Glutamatergic neuron (in vitro differentiated cells): ENCODE results near the gene CPS1. TPM values are rescaled to one million over a fixed set of nuclear protein-coding genes. Genes with fewer than 3 reads are reported as not detected.

Source experiments
- DNase-seq: peaks from one replicate; pipeline ENCODE4 v3.0.0; 2022
- H3K27ac Mint-ChIP-seq: one replicate; pipeline ENCODE4 v1.8.0; 2020; ENCODE audit warnings: mild to moderate bottlenecking, mixed read lengths, inconsistent platforms; ENCODE audit not compliant: unreplicated experiment
- H3K27me3 Mint-ChIP-seq: one replicate; pipeline ENCODE4 v1.8.0; 2020; ENCODE audit warnings: mild to moderate bottlenecking, moderate library complexity, mixed read lengths, inconsistent platforms; ENCODE audit not compliant: unreplicated experiment
- H3K36me3 Mint-ChIP-seq: one replicate; pipeline ENCODE4 v1.8.0; 2020; ENCODE audit warnings: mild to moderate bottlenecking, mixed read lengths, inconsistent platforms; ENCODE audit not compliant: unreplicated experiment
- H3K4me1 Mint-ChIP-seq: one replicate; pipeline ENCODE4 v1.8.0; 2020; ENCODE audit warnings: mild to moderate bottlenecking, low read depth, mixed read lengths, inconsistent platforms; ENCODE audit not compliant: unreplicated experiment
- H3K4me3 Mint-ChIP-seq: one replicate; pipeline ENCODE4 v1.8.0; 2020; ENCODE audit warnings: mild to moderate bottlenecking, mixed read lengths, inconsistent platforms; ENCODE audit not compliant: unreplicated experiment
- H3K9me3 Mint-ChIP-seq: one replicate; pipeline ENCODE4 v1.8.0; 2020; ENCODE audit warnings: mild to moderate bottlenecking, moderate library complexity, mixed read lengths, inconsistent platforms; ENCODE audit not compliant: unreplicated experiment
- total RNA-seq: library from RNA; stranded (reverse); fragmentation: NEBNext Ultra II Directional; extraction: Animal tissue kit (Norgen Biotek cat#: 25700); gene quantifications from one replicate; pipeline ENCODE4 v1.2.1, GENCODE V29; 2021; ENCODE audit not compliant: unreplicated experiment
- TF ChIP-seq, protein P1 (sequence below): fragments of 200-600 bp; sonication (generic); IDR thresholded peaks from one replicate; pipeline ENCODE4 v1.5.0; 2021; ENCODE audit not compliant: partially characterized antibody, unreplicated experiment

CPS1 gene
- total RNA-seq, 1 donor from 2014 or later, result 31.1 TPM

DNA sequence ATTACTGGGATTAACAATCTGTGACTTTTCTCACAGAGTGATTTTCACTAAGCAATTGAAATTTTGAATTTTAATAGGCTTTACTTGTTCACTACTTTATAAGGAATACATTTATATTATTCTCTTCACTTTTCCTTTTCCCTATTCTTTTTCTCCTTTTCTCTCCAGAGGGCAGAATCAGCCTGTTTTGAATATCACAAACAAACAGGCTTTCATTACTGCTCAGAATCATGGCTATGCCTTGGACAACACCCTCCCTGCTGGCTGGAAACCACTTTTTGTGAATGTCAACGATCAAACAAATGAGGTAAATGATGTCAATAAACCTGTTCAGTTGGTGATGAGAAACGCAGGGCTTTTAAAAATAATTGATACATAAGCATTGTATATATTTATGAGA lies 35.3 kb downstream of the CPS1 start:
- H3K27ac Mint-ChIP-seq, result no peak overlapping the region
- H3K9me3 Mint-ChIP-seq, result peaks cover 2% of the 10 kb centered on the region
- H3K4me3 Mint-ChIP-seq, result no peak overlapping the region
- no peaks in the 10 kb centered on the region for H3K36me3 Mint-ChIP-seq
- H3K4me1 Mint-ChIP-seq, result peaks cover 3% of the 10 kb centered on the region
- H3K27me3 Mint-ChIP-seq, result no peaks in the 10 kb centered on the region
- DNase-seq, result no peak
- TF ChIP-seq, protein P1, sequence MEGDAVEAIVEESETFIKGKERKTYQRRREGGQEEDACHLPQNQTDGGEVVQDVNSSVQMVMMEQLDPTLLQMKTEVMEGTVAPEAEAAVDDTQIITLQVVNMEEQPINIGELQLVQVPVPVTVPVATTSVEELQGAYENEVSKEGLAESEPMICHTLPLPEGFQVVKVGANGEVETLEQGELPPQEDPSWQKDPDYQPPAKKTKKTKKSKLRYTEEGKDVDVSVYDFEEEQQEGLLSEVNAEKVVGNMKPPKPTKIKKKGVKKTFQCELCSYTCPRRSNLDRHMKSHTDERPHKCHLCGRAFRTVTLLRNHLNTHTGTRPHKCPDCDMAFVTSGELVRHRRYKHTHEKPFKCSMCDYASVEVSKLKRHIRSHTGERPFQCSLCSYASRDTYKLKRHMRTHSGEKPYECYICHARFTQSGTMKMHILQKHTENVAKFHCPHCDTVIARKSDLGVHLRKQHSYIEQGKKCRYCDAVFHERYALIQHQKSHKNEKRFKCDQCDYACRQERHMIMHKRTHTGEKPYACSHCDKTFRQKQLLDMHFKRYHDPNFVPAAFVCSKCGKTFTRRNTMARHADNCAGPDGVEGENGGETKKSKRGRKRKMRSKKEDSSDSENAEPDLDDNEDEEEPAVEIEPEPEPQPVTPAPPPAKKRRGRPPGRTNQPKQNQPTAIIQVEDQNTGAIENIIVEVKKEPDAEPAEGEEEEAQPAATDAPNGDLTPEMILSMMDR, result no peak

DNA sequence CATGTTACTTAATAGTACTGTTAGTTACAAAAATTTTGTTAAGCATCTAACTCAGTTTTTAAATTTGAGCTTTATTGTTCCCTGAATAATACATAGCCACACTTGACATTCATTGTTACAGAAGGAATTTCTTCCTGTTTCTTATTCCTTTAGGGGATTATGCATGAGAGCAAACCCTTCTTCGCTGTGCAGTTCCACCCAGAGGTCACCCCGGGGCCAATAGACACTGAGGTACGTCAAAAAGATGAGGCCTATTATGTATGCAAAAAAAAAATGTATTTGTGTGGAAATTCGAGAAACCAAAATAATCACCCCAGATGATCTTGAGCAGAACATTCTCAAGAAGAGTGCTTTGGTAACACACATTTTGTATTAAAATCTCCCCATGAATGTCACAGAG lies 36.3 kb downstream of the CPS1 start:
- H3K27me3 Mint-ChIP-seq, result no peaks in the 10 kb centered on the region
- H3K4me3 Mint-ChIP-seq, result no peak overlapping the region
- H3K36me3 Mint-ChIP-seq, result peaks cover 1% of the 10 kb centered on the region
- peak overlapping the region; percentile 75 for H3K27ac Mint-ChIP-seq
- H3K9me3 Mint-ChIP-seq, result peaks cover 2% of the 10 kb centered on the region
- DNase-seq, result no peak
- peaks cover 3% of the 10 kb centered on the region for H3K4me1 Mint-ChIP-seq
- TF ChIP-seq, protein P1, result no peak

DNA sequence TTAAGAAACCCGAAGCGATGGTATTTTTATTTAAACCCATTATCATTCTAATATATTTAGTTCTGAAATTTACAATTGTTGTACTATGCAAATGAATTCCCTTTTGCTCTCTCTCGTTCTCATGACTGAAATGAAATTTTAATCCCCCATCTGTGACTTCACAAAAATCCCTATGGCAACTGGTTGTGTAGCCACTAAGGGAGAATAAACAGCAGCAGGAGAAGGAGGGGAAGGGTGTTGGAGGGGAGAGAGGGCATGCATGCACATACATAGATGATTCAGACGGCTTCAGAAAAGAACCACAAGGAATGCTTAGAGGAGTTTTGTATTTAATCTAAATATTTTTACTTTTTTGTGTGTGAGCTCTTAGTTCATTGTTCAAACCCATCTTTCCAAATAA lies 36.8 kb downstream of the CPS1 start:
- H3K27ac Mint-ChIP-seq, result peak overlapping the region; percentile 10
- no peak for DNase-seq
- TF ChIP-seq, protein P1, result no peak
- H3K36me3 Mint-ChIP-seq, result peaks cover 6% of the 10 kb centered on the region
- H3K4me3 Mint-ChIP-seq, result no peak overlapping the region
- H3K27me3 Mint-ChIP-seq, result no peaks in the 10 kb centered on the region
- peaks cover 2% of the 10 kb centered on the region for H3K9me3 Mint-ChIP-seq
- peaks cover 3% of the 10 kb centered on the region for H3K4me1 Mint-ChIP-seq

DNA sequence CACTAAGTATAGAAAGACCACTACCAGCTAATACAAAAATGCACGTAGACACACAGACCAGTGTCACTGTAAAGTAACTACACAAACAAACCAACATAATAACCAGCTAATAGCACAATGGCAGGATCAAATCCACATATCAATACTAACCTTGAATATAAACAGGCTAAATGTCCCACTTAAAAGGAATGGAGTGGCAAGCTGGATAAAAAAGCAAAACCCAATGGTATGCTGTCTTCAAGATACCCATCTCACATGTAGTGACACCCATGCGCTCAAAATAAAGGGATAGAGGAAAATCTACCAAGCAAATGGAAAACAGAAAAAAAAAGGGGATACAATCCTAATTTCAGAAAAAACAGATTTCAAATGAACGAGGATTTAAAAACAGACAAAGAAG lies 41.8 kb downstream of the CPS1 start:
- H3K4me3 Mint-ChIP-seq, result no peak overlapping the region
- no peak overlapping the region for H3K27ac Mint-ChIP-seq
- H3K4me1 Mint-ChIP-seq, result no peaks in the 10 kb centered on the region
- DNase-seq, result no peak
- H3K36me3 Mint-ChIP-seq, result peaks cover 15% of the 10 kb centered on the region
- H3K27me3 Mint-ChIP-seq, result no peaks in the 10 kb centered on the region
- TF ChIP-seq, protein P1, result no peak
- H3K9me3 Mint-ChIP-seq, result no peaks in the 10 kb centered on the region

DNA sequence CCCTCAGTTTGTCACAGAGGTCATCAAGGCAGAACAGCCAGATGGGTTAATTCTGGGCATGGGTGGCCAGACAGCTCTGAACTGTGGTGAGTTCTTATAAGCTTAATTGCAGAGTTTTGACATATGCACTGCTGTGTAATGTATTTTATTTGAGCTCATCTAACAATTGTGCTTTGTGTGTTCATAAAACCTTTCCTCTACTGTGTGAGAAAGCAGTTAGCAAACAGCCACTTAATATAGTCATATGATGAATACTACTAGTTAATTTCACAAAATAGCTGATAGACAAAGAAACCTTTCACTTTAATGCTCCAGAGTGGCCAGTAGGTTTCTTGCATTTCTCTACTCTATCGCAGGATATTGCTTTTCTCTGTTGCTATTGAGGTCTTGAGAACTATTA lies 43.1 kb downstream of the CPS1 start:
- no peak for DNase-seq
- H3K27me3 Mint-ChIP-seq, result no peaks in the 10 kb centered on the region
- peaks cover 5% of the 10 kb centered on the region for H3K4me1 Mint-ChIP-seq
- H3K9me3 Mint-ChIP-seq, result no peaks in the 10 kb centered on the region
- TF ChIP-seq, protein P1, result no peak
- no peak overlapping the region for H3K4me3 Mint-ChIP-seq
- H3K27ac Mint-ChIP-seq, result no peak overlapping the region
- peaks cover 15% of the 10 kb centered on the region for H3K36me3 Mint-ChIP-seq
